GM19193 (cell line): Measurements from ENCODE around the gene TAS2R50.

Experiments used
- POLR2A ChIP-seq: IDR thresholded peaks from 4 replicates; pipeline ENCODE4 v1.6.1; 2011; ENCODE audit not compliant: insufficient read depth, insufficient read length; ENCODE audit errors: extremely low read depth

Gene TAS2R50

GRCh38 chr12:10967409-10967808, 19.3 kb downstream of the TAS2R50 start:
- no peak for TF ChIP-seq POLR2A

GRCh38 chr12:10966314-10966713, 20.4 kb downstream of the TAS2R50 start:
- TF ChIP-seq POLR2A = no peak

GRCh38 chr12:10965476-10965875, 21.2 kb downstream of the TAS2R50 start:
- no peak for TF ChIP-seq POLR2A

GRCh38 chr12:10960211-10960610, 26.5 kb downstream of the TAS2R50 start:
- TF ChIP-seq POLR2A = no peak

- no peak for TF ChIP-seq POLR2A
Measured at GRCh38 chr12:10959804-10960203, 26.9 kb downstream of the TAS2R50 start.

- no peak for TF ChIP-seq POLR2A
Measured at GRCh38 chr12:10957741-10958140, 29.0 kb downstream of the TAS2R50 start.

GRCh38 chr12:10956085-10956484, 30.6 kb downstream of the TAS2R50 start:
- TF ChIP-seq POLR2A = no peak

GRCh38 chr12:10952645-10953044, 34.1 kb downstream of the TAS2R50 start:
- no peak for TF ChIP-seq POLR2A

- TF ChIP-seq POLR2A = no peak
Measured at GRCh38 chr12:10943167-10943566, 43.5 kb downstream of the TAS2R50 start.

GRCh38 chr12:10941916-10942607, 44.6 kb downstream of the TAS2R50 start:
- no peak for TF ChIP-seq POLR2A

GRCh38 chr12:10941369-10941768, 45.3 kb downstream of the TAS2R50 start:
- TF ChIP-seq POLR2A = no peak

GRCh38 chr12:10940389-10940788, 46.3 kb downstream of the TAS2R50 start:
- TF ChIP-seq POLR2A = no peak

- TF ChIP-seq POLR2A = no peak
Measured at GRCh38 chr12:10939163-10939562, 47.5 kb downstream of the TAS2R50 start, which contains the start of gene TAS2R14. Gene TAS2R14, minus strand, starts transcription at chr12:10939263. Its CDS starts 56 bp downstream, at chr12:10939207.

GRCh38 chr12:10936506-10936905, 50.2 kb downstream of the TAS2R50 start:
- no peak for TF ChIP-seq POLR2A
